T-cell (primary cell): ENCODE data around the gene CD300E. TPM values are rescaled to one million over a fixed set of nuclear protein-coding genes. Genes with fewer than 3 reads are reported as not detected.
A peak's percentile ranks its signal among the peaks of the same experiment; 100 is the strongest.

Experiments used
- ATAC-seq, 4 experiments: fragments of 200-7000 bp in 3 of 4; fragments of 150-1000 bp in 1 of 4; cut with Tn5 transposase; replicated peaks in 1 of 4; 1 replicate in 3 of 4; 2 replicates in 1 of 4; pipeline ENCODE4 v1.10.0; 2021; ENCODE audit warnings: moderate library complexity in 3 of 4, mild to moderate bottlenecking in 2 of 4, moderate number of reproducible peaks in 1 of 4
- CTCF ChIA-PET, 2 donors: fragments of 300-600 bp; sonication (Branson Sonifier 250); formaldehyde crosslinking; loops; one replicate each; lab custom pipeline; 2022; ENCODE audit warnings: antibody characterized with exemption in 2 of 2; lab: Charles Lee
- POLR2A ChIA-PET, 2 donors: fragments of 300-600 bp; sonication (Branson Sonifier 250); formaldehyde crosslinking; loops; one replicate each; lab custom pipeline; 2022; ENCODE audit warnings: antibody characterized with exemption in 2 of 2; lab: Charles Lee
- DNase-seq, 35 experiments: peaks; one replicate each; pipeline versions ENCODE4 v3.0.0 to v3.0.0-alpha.2; 2013 to 2023
- H3K27ac ChIP-seq: one replicate; pipeline ENCODE4 v1.5.1; 2013; ENCODE audit warnings: low read length
- H3K27me3 ChIP-seq, 2 experiments: replicated peaks in 1 of 2; 1 replicate in 1 of 2; 2 replicates in 1 of 2; pipeline versions ENCODE4 v1.6.1 to v1.7.0; 2013; ENCODE audit warnings: low read length in 1 of 2, mixed read lengths in 1 of 2; ENCODE audit not compliant: control insufficient read depth in 2 of 2, insufficient read depth in 2 of 2; ENCODE audit errors: extremely low read depth in 1 of 2
- H3K36me3 ChIP-seq, 2 donors: 1 replicate in 1 of 2; 2 replicates in 1 of 2; pipeline versions ENCODE4 v1.6.1 to v1.7.0; 2013; ENCODE audit warnings: low read length in 1 of 2; ENCODE audit not compliant: control insufficient read depth in 2 of 2, insufficient read depth in 1 of 2; ENCODE audit errors: extremely low read depth in 1 of 2
- H3K4me1 ChIP-seq, 2 experiments: 1 replicate in 1 of 2; 2 replicates in 1 of 2; pipeline versions ENCODE4 v1.6.1 to v1.7.0; 2013; ENCODE audit warnings: low read length in 2 of 2, mixed read lengths in 1 of 2; ENCODE audit not compliant: insufficient read depth in 2 of 2, control insufficient read depth in 1 of 2; ENCODE audit errors: extremely low read depth in 1 of 2
- H3K4me3 ChIP-seq, 2 donors: 1 replicate in 1 of 2; 2 replicates in 1 of 2; pipeline versions ENCODE4 v1.5.1 to v1.7.0; 2013; ENCODE audit warnings: mild to moderate bottlenecking in 2 of 2, low read length in 1 of 2, moderate library complexity in 1 of 2; ENCODE audit not compliant: control insufficient read depth in 1 of 2; ENCODE audit errors: extremely low read depth in 1 of 2
- H3K9me3 ChIP-seq: 2 replicates; pipeline ENCODE4 v1.7.0; 2013
- H3K27ac Mint-ChIP-seq, 2 donors: one replicate each; pipeline ENCODE4 v1.8.0; 2020 to 2021; ENCODE audit warnings: mild to moderate bottlenecking in 2 of 2, mixed read lengths in 2 of 2
- H3K27me3 Mint-ChIP-seq, 2 donors: one replicate each; pipeline ENCODE4 v1.8.0; 2021 to 2022; ENCODE audit warnings: mixed read lengths in 2 of 2
- H3K36me3 Mint-ChIP-seq: one replicate; pipeline ENCODE4 v1.8.0; 2021; ENCODE audit warnings: mixed read lengths
- H3K4me1 Mint-ChIP-seq, 3 donors: one replicate each; pipeline ENCODE4 v1.8.0; 2020 to 2022; ENCODE audit warnings: mixed read lengths in 3 of 3, mild to moderate bottlenecking in 1 of 3
- H3K4me3 Mint-ChIP-seq, 3 donors: one replicate each; pipeline ENCODE4 v1.8.0; 2020 to 2022; ENCODE audit warnings: mild to moderate bottlenecking in 3 of 3, mixed read lengths in 3 of 3, moderate library complexity in 3 of 3
- H3K9me3 Mint-ChIP-seq, 3 donors: one replicate each; pipeline ENCODE4 v1.8.0; 2020 to 2022; ENCODE audit warnings: mixed read lengths in 3 of 3
- WGBS: methylation state at CpG from one replicate; pipeline ENCODE4 v1.1.5; 2013; ENCODE audit warnings: missing lambda C conversion rate; ENCODE audit not compliant: insufficient coverage; 5-methylcytosine and 5-hydroxymethylcytosine counted together
- total RNA-seq, 35 experiments: library from RNA in 6 of 35; stranded (reverse) in 6 of 35; fragments of 120-200 nt in 1 of 35; gene quantifications; one replicate each; pipeline versions ENCODE4 v1.2.1 to v1.2.4 and lab custom pipeline; 2013 to 2026

CD300E gene
- total RNA-seq, 5 donors from 2014 or later (not counting 1 experiment from before 2014, with no cell fraction given): 0.38 TPM; not detected in 4

DNA sequence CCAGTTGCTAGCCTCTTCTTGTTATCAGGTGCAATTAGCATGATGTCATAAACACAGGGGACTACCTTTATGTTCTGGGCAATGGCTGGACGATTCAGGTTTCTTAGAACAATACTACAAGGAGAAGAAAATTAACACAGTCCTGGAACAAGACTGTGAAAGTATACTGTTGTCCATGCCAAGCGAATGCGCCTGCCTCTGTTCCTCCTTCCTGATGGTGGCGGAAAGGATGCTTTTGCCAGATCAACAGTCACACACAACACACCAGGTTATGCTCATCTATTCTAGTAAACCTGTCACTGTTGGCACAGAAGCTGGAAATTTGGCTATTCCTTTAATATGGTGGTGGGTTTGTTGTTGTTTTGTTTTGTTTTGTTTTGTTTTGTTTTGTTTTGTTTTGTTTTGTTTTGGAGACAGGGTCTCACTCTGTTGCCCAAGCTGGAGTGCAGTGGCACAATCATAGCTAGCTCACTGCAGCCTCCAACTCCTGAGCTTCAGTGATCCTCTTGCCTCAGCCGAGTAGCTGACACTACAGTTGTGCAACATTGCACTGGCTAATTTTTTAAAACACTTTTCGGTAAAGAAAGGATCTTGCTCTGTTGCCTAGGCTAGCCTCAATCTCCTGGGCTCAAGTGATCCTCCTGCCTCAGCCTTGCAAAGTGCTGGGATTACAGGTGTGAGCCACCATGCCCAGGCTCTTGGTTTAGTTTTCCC is 28.3 kb downstream of the CD300E start:
- Mint-ChIP-seq H3K9me3 (no peaks in the 10 kb centered on the region), H3K27ac (no peak overlapping the region), H3K4me3 (no peak overlapping the region), H3K27me3 (peaks cover 6 to 43% of the 10 kb centered on the region in 2 donors), H3K4me1 (peaks cover 20 to 35% (median 28%) of the 10 kb centered on the region in 3 donors), H3K36me3 (no peaks in the 10 kb centered on the region)
- Histone ChIP-seq H3K4me3 (no peak overlapping the region), H3K27ac (no peak overlapping the region), H3K27me3 (peaks cover 0 to 24% of the 10 kb centered on the region in 2 experiments), H3K36me3 (no peaks in the 10 kb centered on the region), H3K9me3 (no peaks in the 10 kb centered on the region), H3K4me1 (peaks cover 12 to 21% of the 10 kb centered on the region in 2 experiments)
- WGBS: 63% methylated on average over 5 of the region's 6 CpGs
- CTCF ChIA-PET: no interaction called here
- ATAC-seq: no peak
- POLR2A ChIA-PET: no interaction called here
- no peak for DNase-seq

DNA sequence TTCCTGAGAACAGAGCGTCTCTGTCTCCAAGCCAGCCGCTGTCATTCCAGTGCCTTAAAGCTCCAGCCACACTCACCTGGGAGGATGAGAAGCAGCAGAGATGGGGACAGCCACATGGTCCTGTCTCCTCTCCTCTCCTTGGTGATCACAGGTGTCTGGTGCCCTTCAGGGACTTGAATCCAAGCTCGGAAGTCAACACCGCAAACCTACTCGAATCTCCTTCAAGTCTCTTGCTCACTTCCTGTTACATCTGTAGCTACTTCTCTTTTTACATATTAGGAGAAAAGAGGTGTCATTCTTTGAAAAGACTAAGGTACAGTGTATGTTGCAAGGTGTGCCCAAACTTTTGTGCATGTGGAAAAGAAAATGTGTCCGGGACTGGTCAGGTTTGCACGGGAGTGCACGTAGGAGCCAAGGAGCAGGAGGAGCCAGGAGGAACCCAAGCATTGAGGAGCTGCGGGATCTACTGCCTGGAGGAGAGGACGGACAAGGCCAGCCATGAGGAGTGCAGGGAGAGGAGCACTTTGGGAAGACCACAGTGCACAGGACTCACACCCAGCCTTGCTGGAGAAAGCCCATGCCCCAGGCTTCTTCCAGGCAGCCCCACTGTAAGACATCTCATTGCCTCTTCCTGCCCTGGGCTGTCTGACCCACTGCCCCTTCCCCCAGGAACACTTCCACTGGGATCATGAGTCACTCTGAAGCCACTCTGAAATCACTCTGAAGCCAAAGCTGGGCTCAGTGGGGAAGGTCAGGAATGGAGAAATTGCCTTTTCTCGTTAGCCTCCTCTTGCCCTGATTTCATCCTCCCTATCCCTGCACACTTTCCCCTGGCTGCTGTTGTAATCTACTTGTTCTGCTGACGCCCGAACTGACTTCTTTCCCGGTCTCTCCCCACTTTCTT is 31.2 kb downstream of the CD300E start, which contains the start of gene CD300LD:
Gene CD300LD (minus strand): TSS at position 197 of the 904 bp plus-strand sequence. CDS start 81 bp downstream, at position 116.
- no peaks in the 10 kb centered on the region for H3K36me3 Mint-ChIP-seq
- CTCF ChIA-PET: interaction anchor here in 1 of 2 donors (1.3 kb wide), 1 partner anchor 26 kb away, joined by 3 read pairs; no protein-coding TSS in a partner anchor

DNA sequence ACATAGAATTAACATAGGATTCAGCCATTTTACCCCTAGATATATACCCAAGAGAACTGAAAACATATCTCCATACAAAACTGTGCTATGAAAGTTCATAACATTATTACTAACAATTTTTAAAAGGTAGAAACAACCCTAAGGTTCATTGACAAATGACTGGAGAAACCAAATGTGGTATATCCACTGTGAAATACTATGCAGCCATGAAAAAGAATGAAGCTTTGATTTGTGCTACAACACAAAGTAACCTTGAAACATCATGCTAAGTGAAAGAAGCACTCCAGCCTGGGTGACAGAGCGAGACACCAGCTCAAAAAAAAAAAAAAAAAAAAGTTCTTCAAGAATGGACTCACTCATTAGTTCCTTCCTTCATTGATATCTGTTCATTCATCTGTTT is 32.0 kb downstream of the CD300E start:
- POLR2A ChIA-PET: interaction anchor here in 1 of 2 donors (0.5 kb wide), 1 partner anchor 354 kb away, joined by 3 read pairs; no protein-coding TSS in a partner anchor
- no CpG with 5 or more reads among the region's 1 CpG for WGBS
- peaks cover 4 to 45% of the 10 kb centered on the region in 2 donors for H3K27me3 Mint-ChIP-seq

More for the DNA sequence above, 31.2 kb downstream of the CD300E start, which contains the start of gene CD300LD:
- peaks cover 0 to 14% of the 10 kb centered on the region in 2 experiments for H3K27me3 ChIP-seq
- Mint-ChIP-seq H3K27ac (peak within 1 kb of the TSS in 1 of 2 donors; percentile 40), H3K27me3 (peaks cover 4 to 41% of the 10 kb centered on the region in 2 donors), H3K4me1 (peaks cover 10 to 18% (median 11%) of the 10 kb centered on the region in 3 donors), H3K4me3 (peak within 1 kb of the TSS in 1 of 3 donors; percentile 56), H3K9me3 (no peaks in the 10 kb centered on the region)
- peak within 1 kb of the TSS in 1 of 2 donors; percentile 41 for H3K4me3 ChIP-seq
- peaks cover 7 to 9% of the 10 kb centered on the region in 2 experiments for H3K4me1 ChIP-seq
- 60% methylated on average over 9 of the region's 14 CpGs for WGBS
- no peaks in the 10 kb centered on the region for H3K36me3 ChIP-seq
- POLR2A ChIA-PET: interaction anchor here in 1 of 2 donors (0.5 to 0.6 kb wide), 2 partner anchors 13 to 353 kb away, joined by 3 read pairs; no protein-coding TSS in a partner anchor
- no peaks in the 10 kb centered on the region for H3K9me3 ChIP-seq
- DNase-seq (peak in 3 of 35 experiments; percentile 11 to 21 (median 13)), ATAC-seq (peak in 3 of 4 experiments; percentile 59 to 78 (median 72))
- no peak within 1 kb of the TSS for H3K27ac ChIP-seq

DNA sequence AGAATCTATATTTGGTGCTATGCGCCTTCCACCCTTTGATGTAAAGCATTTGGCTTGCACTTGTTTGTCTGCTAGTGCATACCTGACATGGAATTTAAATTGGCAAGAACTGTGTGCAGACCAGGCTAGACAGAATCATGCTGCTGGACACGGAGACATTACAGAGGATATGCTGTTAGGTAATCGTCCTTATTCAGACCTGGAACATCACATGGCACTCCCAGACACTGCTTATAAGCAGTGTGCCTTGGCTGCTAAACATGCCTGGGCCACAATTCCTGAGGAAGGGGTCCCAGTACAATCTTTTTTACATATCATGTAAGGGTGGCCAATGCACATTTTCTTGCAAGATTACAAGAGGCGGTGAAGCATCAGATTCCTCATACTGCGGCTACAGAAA is 37.8 kb downstream of the CD300E start:
- no peak overlapping the region for H3K4me3 Mint-ChIP-seq
- no peaks in the 10 kb centered on the region for H3K4me1 ChIP-seq
- no peaks in the 10 kb centered on the region for H3K4me1 Mint-ChIP-seq
- 74% methylated on average over 3 of the region's 5 CpGs for WGBS
- H3K27me3 Mint-ChIP-seq: peaks cover 0 to 26% of the 10 kb centered on the region in 2 donors
- DNase-seq: no peak
- no peaks in the 10 kb centered on the region for H3K36me3 Mint-ChIP-seq
- H3K27me3 ChIP-seq: peaks cover 0 to 11% of the 10 kb centered on the region in 2 experiments
- no peak overlapping the region for H3K27ac ChIP-seq
- no peaks in the 10 kb centered on the region for H3K36me3 ChIP-seq
- no peak overlapping the region for H3K27ac Mint-ChIP-seq
- POLR2A ChIA-PET: no interaction called here
- H3K9me3 Mint-ChIP-seq: no peaks in the 10 kb centered on the region
- CTCF ChIA-PET: no interaction called here
- no peak for ATAC-seq
- H3K4me3 ChIP-seq: no peak overlapping the region
- H3K9me3 ChIP-seq: no peaks in the 10 kb centered on the region

More for the DNA sequence above, 32.0 kb downstream of the CD300E start:
- Histone ChIP-seq H3K9me3 (no peaks in the 10 kb centered on the region), H3K4me3 (no peak overlapping the region), H3K36me3 (no peaks in the 10 kb centered on the region), H3K4me1 (peaks cover 7 to 9% of the 10 kb centered on the region in 2 experiments), H3K27ac (no peak overlapping the region), H3K27me3 (peaks cover 0 to 15% of the 10 kb centered on the region in 2 experiments)
- no peaks in the 10 kb centered on the region for H3K9me3 Mint-ChIP-seq
- peaks cover 10 to 18% (median 11%) of the 10 kb centered on the region in 3 donors for H3K4me1 Mint-ChIP-seq
- DNase-seq: no peak
- peak overlapping the region in 1 of 2 donors; percentile 40 for H3K27ac Mint-ChIP-seq
- H3K4me3 Mint-ChIP-seq: peak overlapping the region in 1 of 3 donors; percentile 56
- ATAC-seq: no peak
- CTCF ChIA-PET: interaction anchor here (0.6 to 1.3 kb wide), 2 partner anchors 19 to 25 kb away, joined by 3 to 4 read pairs; no protein-coding TSS in a partner anchor
- H3K36me3 Mint-ChIP-seq: no peaks in the 10 kb centered on the region

DNA sequence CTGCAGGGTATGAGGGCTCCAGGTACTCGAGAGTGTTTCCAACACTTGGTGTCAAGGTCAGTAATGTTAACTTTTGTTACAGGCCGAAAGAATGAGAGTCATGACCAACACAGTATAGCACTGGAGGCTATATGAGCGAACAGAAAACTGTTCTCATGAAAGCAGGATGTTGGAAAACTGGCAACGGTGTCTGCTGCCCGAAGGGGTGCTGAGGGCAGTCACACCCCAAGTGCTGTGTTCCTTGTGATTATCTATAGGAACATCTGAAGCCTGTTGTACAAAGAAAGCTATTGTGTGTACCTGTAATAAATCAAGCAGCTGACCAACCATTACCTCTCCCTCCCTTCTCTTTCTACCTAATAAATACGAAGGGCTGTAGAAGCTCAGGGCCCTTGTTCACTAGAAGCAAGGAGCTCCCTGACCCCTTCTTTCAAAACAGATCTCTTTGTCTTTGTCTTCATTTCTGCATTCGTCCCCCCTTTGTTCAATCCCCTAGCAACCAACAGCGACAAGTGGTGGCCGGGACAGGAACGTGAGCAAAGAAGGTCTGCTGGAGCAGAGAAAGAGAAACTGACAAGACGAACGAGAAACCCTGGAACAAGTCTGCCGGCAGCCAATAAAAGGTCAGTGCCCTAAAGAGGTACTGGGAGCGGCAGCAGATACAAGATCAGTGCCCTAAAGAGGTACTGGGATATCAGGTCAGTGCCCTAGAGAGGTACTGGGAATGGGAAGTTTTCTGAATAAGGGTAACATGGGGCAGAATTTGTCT is 39.1 kb downstream of the CD300E start:
- Histone ChIP-seq H3K4me3 (no peak overlapping the region), H3K4me1 (peaks cover 0 to 8% of the 10 kb centered on the region in 2 experiments), H3K36me3 (no peaks in the 10 kb centered on the region), H3K27ac (no peak overlapping the region), H3K9me3 (no peaks in the 10 kb centered on the region), H3K27me3 (peaks cover 0 to 9% of the 10 kb centered on the region in 2 experiments)
- DNase-seq (no peak), ATAC-seq (no peak)
- Mint-ChIP-seq H3K27ac (no peak overlapping the region), H3K27me3 (peaks cover 0 to 22% of the 10 kb centered on the region in 2 donors), H3K36me3 (no peaks in the 10 kb centered on the region), H3K9me3 (no peaks in the 10 kb centered on the region), H3K4me1 (peaks cover 8 to 12% (median 11%) of the 10 kb centered on the region in 3 donors), H3K4me3 (no peak overlapping the region)
- WGBS: 91% methylated on average over 11 of the region's 14 CpGs
- ChIA-PET POLR2A (no interaction called here), CTCF (no interaction called here)
